GM21515 (cell line): ENCODE measurements around the gene MAP7.
"Not testable (repeated sequence)": the region's sequence is repeated elsewhere in the genome, so short reads cannot be mapped to it uniquely, and the experiment has no call there.

Experiments
- ATAC-seq: cut with Tn5 transposase; IDR thresholded peaks from one replicate; pipeline ENCODE4 v1.9.1; 2021; ENCODE audit not compliant: unreplicated experiment

The MAP7 gene

GRCh38 chr6:136550330-136551071 is at the start of gene MAP7:
TSS of gene MAP7 (minus strand) at chr6:136550422. CDS start at chr6:136550408, 14 bp downstream.
- ATAC-seq = peak; percentile 77

GRCh38 chr6:136599329-136600011 is 49.2 kb upstream of the MAP7 start:
- no peak for ATAC-seq

DNA sequence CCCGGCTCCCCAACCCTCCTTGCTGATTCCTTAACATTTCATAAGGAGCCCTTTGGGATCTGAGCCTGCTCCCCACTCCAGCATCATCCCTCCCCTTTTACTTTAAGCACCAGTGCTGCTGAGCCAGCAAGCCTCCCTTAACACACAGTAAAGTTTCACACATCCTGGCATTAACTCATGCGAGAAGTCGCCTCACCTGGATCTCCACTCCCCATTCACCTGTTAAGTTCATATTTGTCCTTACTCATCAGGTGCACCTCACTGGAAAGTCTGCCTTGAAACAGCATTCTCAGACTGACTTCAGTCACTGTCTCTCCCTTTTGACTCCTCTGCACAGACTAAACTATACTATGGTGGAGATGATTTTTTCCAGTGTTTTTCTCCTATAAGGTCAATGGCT is 47.8 kb upstream of the MAP7 start:
- ATAC-seq = no peak

DNA sequence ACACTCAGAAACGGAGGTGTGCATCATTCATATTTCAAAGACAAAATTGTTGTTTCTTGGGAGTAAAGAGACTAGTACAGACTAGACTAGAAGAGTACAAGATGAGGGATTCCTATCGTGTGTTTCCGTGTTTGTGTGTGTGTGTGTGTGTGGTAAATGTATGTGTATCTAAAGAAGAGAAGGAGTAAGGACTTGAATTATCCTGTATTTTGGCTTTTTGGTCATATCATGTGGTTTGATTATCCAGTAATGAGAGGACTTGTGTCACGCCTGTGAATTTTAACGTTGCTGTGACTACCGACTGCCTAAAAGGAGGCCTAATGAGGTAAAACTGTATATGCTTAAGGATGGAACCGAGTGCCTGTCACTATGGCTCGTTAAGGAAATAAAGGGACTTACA is 44.4 kb upstream of the MAP7 start:
- no peak for ATAC-seq

GRCh38 chr6:136593748-136594490 is 43.7 kb upstream of the MAP7 start:
- ATAC-seq = peak; percentile 92

GRCh38 chr6:136592930-136593673 is 42.9 kb upstream of the MAP7 start:
- ATAC-seq = peak; percentile 0

DNA sequence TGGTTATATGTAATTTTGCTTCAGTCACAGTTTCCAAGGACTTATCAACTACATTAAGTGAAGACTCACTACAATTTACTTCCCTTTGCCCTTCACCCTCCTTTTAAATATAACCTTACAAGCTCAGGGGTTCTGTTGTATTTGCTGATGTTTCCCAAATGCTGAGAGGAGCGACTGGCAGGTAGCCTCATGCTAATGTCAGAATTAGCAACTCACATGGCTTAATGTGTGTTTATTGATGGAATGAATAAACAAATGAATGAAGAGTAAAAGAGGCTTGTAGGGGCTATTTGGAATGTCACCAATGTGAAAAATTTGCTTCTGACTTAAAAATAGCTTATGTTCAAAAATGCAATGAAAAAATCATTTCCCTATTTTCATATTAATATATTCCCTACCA is 41.4 kb upstream of the MAP7 start:
- ATAC-seq = no peak

- not testable (repeated sequence) for ATAC-seq
Measured at GRCh38 chr6:136590846-136591245, 40.6 kb upstream of the MAP7 start.

DNA sequence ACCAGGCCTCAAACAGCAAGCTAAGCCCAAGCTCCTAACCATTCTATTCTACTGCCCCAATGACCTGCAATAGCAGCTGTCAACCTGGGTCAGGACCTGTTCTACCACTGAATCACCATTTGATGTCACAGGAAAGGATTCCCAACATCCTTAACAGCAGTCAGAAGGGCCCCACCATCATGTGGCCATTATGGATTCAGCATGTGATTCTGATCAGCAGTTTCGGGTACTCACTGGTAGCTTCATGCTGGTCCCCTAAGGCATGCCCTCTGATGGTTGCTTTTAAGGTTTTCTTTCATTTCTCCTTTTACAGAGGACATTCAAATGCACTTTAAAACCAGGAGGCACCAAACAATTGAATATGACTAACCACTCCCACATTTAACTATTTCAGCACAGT is 37.3 kb upstream of the MAP7 start:
- no peak for ATAC-seq

GRCh38 chr6:136586295-136586694 is 36.1 kb upstream of the MAP7 start:
- no peak for ATAC-seq

DNA sequence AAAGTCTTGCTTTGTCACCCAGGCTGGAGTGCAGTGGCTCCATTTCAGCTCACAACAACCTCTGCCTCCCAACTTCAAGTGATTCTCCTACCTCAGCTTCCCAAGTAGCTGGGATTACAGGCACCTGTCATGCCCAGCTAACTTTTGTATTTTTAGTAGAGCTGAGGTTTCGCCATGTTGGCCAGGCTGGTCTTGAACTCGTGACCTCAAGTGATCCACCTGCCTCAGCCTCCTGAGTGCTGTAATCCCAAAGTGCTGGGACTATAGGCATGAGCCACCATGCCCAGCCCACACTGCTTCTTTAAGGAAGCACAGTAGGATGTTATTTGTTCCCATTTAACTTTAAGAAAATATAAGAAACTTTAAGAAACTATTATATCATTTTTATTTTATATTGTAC is 35.3 kb upstream of the MAP7 start:
- not testable (repeated sequence) for ATAC-seq

DNA sequence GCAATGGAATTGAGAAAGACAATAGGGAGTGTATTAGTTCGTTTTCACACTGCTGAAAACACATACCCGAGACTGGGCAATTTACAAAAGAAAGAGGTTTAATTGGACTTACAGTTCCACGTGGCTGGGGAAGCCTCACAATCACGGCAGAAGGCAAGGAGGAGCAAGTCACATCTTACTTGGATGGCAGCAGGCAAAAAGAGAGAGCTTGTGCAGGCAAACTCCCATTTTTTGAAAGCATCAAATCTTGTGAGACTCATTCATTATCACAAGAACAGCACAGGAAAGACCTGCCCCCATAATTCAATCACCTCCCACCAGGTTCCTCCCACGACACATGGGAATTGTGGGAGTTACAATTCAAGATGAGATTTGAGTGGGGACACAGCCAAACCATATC is 34.1 kb upstream of the MAP7 start:
- not testable (repeated sequence) for ATAC-seq

- no peak for ATAC-seq
Measured at GRCh38 chr6:136582711-136583471, 32.7 kb upstream of the MAP7 start.

DNA sequence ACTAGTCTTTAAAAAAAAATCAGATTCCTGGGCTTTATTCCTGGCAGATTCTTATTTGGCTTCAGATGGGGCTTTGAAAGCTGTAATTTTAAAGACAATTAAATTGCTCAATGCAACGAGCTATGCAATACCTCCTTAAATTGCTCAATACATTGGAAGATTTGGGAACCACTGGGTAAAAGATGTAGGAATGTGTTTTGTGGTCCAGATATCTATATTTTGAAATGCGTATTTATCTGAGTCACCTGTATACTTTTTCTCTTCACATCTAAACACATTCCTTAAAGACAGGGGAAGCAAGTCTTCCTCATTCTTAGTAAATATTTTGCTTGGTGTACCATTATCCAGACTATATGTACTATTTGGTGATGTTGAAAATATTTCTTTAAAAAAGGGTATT is 29.6 kb upstream of the MAP7 start:
- no peak for ATAC-seq

GRCh38 chr6:136576821-136577220 is 26.6 kb upstream of the MAP7 start:
- ATAC-seq = no peak

GRCh38 chr6:136571496-136571895 is 21.3 kb upstream of the MAP7 start:
- ATAC-seq = no peak

GRCh38 chr6:136571065-136571464 is 20.8 kb upstream of the MAP7 start:
- ATAC-seq = no peak

DNA sequence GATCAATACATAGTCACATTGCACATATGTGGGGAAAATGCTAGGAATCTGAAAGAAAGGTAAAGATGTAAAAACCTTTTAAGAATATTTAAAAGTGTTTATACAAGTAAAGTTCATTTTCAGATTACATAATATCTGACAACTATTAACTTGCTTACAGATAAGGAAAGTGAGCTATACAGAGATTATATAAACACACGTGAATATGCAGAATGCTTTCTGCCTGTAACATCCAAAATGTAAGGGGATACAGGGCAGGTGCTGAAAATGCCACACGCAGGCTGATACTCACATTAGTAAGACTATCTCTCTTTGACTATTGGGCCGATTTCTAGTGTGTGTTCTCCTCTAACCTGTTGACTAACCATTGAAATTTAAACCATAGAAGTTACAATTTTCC is 17.9 kb upstream of the MAP7 start:
- ATAC-seq = no peak

- ATAC-seq = no peak
Measured at GRCh38 chr6:136567688-136568087, 17.5 kb upstream of the MAP7 start.

GRCh38 chr6:136566851-136567250 is 16.6 kb upstream of the MAP7 start:
- ATAC-seq = no peak
